K562 treated with DMSO at 1 percent for 24 hours (cell line): ENCODE data around the gene NKX2-8. TPM values are rescaled to one million over a fixed set of nuclear protein-coding genes. Genes with fewer than 3 reads are reported as not detected.

Experiments used
- total RNA-seq: library from RNA; unstranded; fragments of 300-600 nt; gene quantifications from 2 replicates; pipeline ENCODE4 v1.2.3, GENCODE V29; 2022; ENCODE audit warnings: low read depth; ENCODE audit not compliant: insufficient read depth

NKX2-8 gene
- total RNA-seq, result not detected in 2 replicates

GRCh38 chr14:36582011-36582873, at the start of gene NKX2-8:
Gene NKX2-8, minus strand, starts transcription at chr14:36582614. Its CDS starts 225 bp downstream, at chr14:36582389.

Other genes starting within 250 kb of the NKX2-8 start
- not detected in 2 replicates for gene NKX2-1, start 62.4 kb downstream of the NKX2-8 start, total RNA-seq
- gene PAX9, start 79.2 kb upstream of the NKX2-8 start, total RNA-seq, result 2.4 and 2.7 TPM in 2 replicates